ENCODE data around the gene TECTA. TPM values are rescaled to one million over a fixed set of nuclear protein-coding genes. Genes with fewer than 3 reads are reported as not detected.
"Not testable (repeated sequence)": the region's sequence is repeated elsewhere in the genome, so short reads cannot be mapped to it uniquely, and the experiment has no call there.

The TECTA gene
- total and polyA plus RNA-seq, 12 donors = 0.58 to 5.9 (median 1.3) TPM

GRCh38 chr11:121110871-121111724, 10.1 kb downstream of the TECTA start:
- Histone ChIP-seq H3K27me3 (no peaks in the 10 kb centered on the region), H3K4me3 (no peak overlapping the region), H3K36me3 (replicated peaks in 1 of 2) (no peaks in the 10 kb centered on the region), H3K4me1 (replicated peaks in 1 of 2) (no peaks in the 10 kb centered on the region), H3K9me3 (replicated peaks in 1 of 3) (no peaks in the 10 kb centered on the region), H3K27ac (no peak overlapping the region)
- WGBS, 4 donors = 78 to 84% (median 81%) methylated on average over 10 of the region's 10 CpGs
- intact Hi-C loops (cut with DNase I) = loop anchor here in 1 of 2 donors (10.0 kb wide), 1 partner anchor 156 kb away; no protein-coding TSS in a partner anchor
- no peak for DNase-seq
- TF ChIP-seq CTCF (IDR thresholded peaks at IDR 0.05) = no peak
- TF ChIP-seq POLR2A (IDR thresholded peaks at IDR 0.05) = no peak

GRCh38 chr11:121112498-121113455, 11.7 kb downstream of the TECTA start:
- H3K4me3 ChIP-seq = no peak overlapping the region
- no peaks in the 10 kb centered on the region for H3K36me3 ChIP-seq (replicated peaks in 1 of 2)
- H3K27me3 ChIP-seq = no peaks in the 10 kb centered on the region
- intact Hi-C loops (cut with DNase I) = loop anchor here in 1 of 2 donors (10.0 kb wide), 1 partner anchor 158 kb away; no protein-coding TSS in a partner anchor
- no peaks in the 10 kb centered on the region for H3K9me3 ChIP-seq (replicated peaks in 1 of 3)
- no peaks in the 10 kb centered on the region for H3K4me1 ChIP-seq (replicated peaks in 1 of 2)
- TF ChIP-seq CTCF (IDR thresholded peaks at IDR 0.05) (peak; percentile 44 to 77 (median 66)), POLR2A (IDR thresholded peaks at IDR 0.05) (no peak)
- DNase-seq = peak; percentile 51 to 88 (median 78)
- WGBS, 4 donors = 48 to 51% (median 51%) methylated on average over 32 of the region's 32 CpGs
- H3K27ac ChIP-seq = no peak overlapping the region

GRCh38 chr11:121113611-121114010, 12.6 kb downstream of the TECTA start:
- 73 to 89% (median 81%) methylated on average over 9 of the region's 9 CpGs for WGBS, 4 donors
- no peak for DNase-seq
- Histone ChIP-seq H3K9me3 (replicated peaks in 1 of 3) (no peaks in the 10 kb centered on the region), H3K36me3 (replicated peaks in 1 of 2) (no peaks in the 10 kb centered on the region), H3K27ac (no peak overlapping the region), H3K4me3 (no peak overlapping the region), H3K27me3 (no peaks in the 10 kb centered on the region), H3K4me1 (replicated peaks in 1 of 2) (no peaks in the 10 kb centered on the region)
- intact Hi-C loops (cut with DNase I) = loop anchor here in 1 of 2 donors (10.0 kb wide), 1 partner anchor 159 kb away; no protein-coding TSS in a partner anchor
- TF ChIP-seq POLR2A (IDR thresholded peaks at IDR 0.05) = no peak
- TF ChIP-seq CTCF (IDR thresholded peaks at IDR 0.05) = no peak

GRCh38 chr11:121115024-121115423, 14.0 kb downstream of the TECTA start:
- H3K4me3 ChIP-seq; H3K27ac ChIP-seq; H3K27me3 ChIP-seq; DNase-seq; H3K36me3 ChIP-seq (replicated peaks in 1 of 2); H3K9me3 ChIP-seq (replicated peaks in 1 of 3); H3K4me1 ChIP-seq (replicated peaks in 1 of 2): not testable (repeated sequence)
- intact Hi-C loops (cut with DNase I) = loop anchor here in 1 of 2 donors (10.0 kb wide), 1 partner anchor 160 kb away; no protein-coding TSS in a partner anchor
- WGBS, 4 donors = 80 to 100% (median 92%) methylated on average over 1 of the region's 1 CpG; no CpG with 5 or more reads in 1 of the 4 donors
